Posterior cingulate gyrus (tissue), 11 donors: ENCODE measurements around the gene HOXD3.
A peak's percentile ranks its signal among the peaks of the same experiment; 100 is the strongest.

Experiments
- DNase-seq, 10 donors: peaks; one replicate each; pipeline versions ENCODE4 v3.0.0 to v3.0.0-alpha.2; 2020 to 2021; ENCODE audit warnings: mixed read lengths in 3 of 10
- intact Hi-C: fragments of 100-400 bp; cut with DNase I; formaldehyde crosslinking; loops from one replicate; pipeline ENCODE4 v1.15.1; 2023

The HOXD3 gene

DNA sequence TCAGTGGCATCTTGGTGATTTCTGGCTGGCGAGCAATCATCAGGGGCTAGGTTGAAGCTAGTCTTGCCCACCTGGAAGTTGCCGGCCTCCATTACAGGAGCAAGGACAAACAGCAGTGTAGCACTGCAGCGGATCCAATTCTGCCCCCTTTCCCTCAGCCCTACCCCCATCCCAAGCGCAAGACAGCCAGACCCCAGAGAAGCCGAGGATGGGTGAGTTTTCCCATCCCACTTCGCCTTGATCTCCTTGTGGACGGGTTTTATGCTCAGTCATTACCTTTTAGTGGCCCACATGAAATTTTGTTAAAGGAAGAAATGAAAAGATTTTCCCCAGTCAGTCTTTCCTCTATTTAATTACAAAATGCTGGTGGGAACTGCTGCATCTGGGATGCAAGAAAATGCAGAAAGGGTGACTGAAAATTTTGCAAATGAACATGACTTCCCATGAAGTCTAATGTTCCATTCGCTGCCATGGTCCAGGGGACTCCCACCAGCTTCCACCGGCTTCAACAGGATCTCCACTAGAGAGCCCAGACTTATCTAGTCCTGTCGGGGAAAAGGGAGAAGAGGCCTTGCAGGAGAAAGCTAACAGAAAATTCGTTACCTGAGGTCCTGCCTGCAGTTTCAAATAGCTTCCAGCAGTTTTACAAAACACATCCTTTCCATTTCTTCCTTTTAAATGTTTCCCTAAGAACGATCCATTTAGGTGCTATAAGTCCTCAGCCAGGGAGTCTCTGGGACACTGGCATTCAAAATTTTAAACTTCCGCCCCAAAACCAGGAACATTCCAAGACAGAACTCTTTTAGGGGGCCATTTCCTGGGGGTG lies 36.5 kb upstream of the HOXD3 start:
- intact Hi-C loops, result loop anchor here (5.0 kb wide), 1 partner anchor 1773 kb away; no protein-coding TSS in a partner anchor
- DNase-seq, result peak in 1 of 10 donors; percentile 22

DNA sequence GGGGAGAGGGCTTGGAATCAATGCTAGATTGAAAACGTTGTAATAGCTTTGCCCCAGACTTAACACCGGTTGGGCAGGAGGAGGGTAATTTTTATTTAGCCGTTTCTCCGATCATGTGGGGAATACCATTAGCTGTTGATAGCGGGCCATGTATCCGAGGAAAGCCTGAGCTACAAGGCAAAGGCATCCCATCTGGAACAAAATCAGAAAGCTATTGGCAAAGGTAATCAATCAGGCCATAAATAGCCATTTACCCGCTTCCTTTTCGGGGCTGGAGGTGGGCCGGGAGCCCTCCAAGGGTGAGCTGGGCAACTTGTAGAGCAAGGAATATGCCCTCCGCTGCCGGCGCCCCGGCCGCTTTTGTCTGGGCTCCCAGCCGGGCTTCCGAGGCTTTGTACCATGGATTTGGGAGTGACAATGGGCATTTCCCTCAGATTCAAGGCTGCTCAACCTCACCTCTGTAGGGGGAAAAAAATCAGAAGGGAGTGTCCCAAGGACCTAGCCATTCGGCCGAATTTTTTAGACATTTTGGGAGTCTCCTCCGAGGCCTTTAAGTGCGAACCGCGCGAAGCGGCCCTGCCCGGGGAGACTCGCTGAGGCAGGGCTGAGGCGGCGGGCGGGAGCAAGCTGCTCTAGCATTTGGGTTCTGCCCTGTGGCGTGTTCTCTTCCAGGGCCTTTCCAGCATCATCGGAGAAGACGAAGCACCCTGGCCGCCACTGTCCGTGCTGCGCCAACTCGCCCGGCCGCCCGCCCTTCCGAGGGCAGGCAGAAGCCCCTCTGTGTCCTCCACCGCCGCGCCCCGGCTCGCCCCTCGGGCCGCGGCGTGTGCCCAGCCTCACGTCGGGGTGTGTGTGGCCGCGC lies 35.7 kb upstream of the HOXD3 start:
- intact Hi-C loops, result loop anchor here (5.0 kb wide), 1 partner anchor 1774 kb away; no protein-coding TSS in a partner anchor
- peak in 1 of 10 donors; percentile 59 for DNase-seq

GRCh38 chr2:176122052-176122682 lies 34.9 kb upstream of the HOXD3 start:
- no peak for DNase-seq
- intact Hi-C loops, result loop anchor here (5.0 kb wide), 1 partner anchor 1775 kb away; no protein-coding TSS in a partner anchor

- intact Hi-C loops, result loop anchor here (5.0 kb wide), 1 partner anchor 1776 kb away; no protein-coding TSS in a partner anchor
Measured at GRCh38 chr2:176122683-176123410, 34.3 kb upstream of the HOXD3 start, which contains the start of gene HOXD9. HOXD9 (plus strand) TSS chr2:176122719; CDS start chr2:176122769, 50 bp downstream.

DNA sequence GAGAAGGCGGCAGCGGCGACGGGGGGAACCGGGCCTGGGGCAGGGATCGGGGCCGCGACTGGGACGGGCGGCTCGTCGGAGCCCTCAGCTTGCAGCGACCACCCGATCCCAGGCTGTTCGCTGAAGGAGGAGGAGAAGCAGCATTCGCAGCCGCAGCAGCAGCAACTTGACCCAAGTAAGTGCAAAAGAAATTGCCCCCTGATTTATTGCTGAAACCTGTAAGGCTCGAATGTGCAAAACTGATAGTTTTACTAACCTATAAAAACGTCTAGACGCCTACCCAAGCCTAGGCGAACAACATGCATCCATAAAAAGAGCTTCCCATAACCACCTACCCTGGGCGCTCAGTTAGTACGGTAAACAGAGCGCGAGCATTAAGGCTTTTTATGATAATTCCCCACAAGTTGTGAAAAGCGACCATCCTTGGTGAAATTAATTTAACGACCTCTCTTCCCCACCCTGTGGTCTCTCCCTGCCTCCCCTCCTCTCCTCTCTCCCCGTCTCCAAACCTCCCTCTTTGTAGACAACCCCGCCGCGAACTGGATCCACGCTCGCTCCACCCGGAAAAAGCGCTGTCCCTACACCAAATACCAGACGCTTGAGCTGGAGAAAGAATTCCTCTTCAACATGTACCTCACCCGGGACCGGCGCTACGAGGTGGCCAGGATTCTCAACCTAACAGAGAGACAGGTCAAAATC lies 33.5 kb upstream of the HOXD3 start:
- intact Hi-C loops, result loop anchor here (5.0 kb wide), 1 partner anchor 1776 kb away; no protein-coding TSS in a partner anchor
- DNase-seq, result peak in 1 of 10 donors; percentile 53

More at GRCh38 chr2:176122683-176123410, 34.3 kb upstream of the HOXD3 start, which contains the start of gene HOXD9:
- DNase-seq, result peak in 1 of 10 donors; percentile 77

- intact Hi-C loops, result loop anchor here (5.0 kb wide), 1 partner anchor 1777 kb away; no protein-coding TSS in a partner anchor
- DNase-seq, result peak in 1 of 10 donors; percentile 30
Measured at GRCh38 chr2:176124110-176124946, 32.8 kb upstream of the HOXD3 start.

- intact Hi-C loops, result loop anchor here (5.0 kb wide), 4 partner anchors 512 to 1778 kb away; no protein-coding TSS in a partner anchor
- DNase-seq, result peak in 1 of 10 donors; percentile 52
Measured at GRCh38 chr2:176124947-176125771, 31.9 kb upstream of the HOXD3 start.

DNA sequence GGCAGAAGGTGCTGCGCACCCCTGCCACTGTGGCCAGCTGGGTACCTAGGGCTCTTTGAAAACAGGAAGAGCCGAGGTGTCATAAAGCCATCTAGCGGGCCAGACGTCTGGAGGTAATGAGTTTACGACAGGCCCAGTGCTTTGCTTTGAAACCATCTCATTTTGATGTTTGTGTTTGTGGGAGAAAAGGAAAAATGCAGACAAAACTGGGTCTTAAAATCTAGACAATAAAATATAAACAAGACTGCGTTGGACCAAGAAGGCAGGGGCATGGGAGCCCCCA lies 31.4 kb upstream of the HOXD3 start:
- DNase-seq, result peak in 1 of 10 donors; percentile 62
- intact Hi-C loops, result loop anchor here (2.0 to 5.0 kb wide), 4 partner anchors 512 to 1022 kb away; no protein-coding TSS in a partner anchor

- intact Hi-C loops, result loop anchor here (2.0 to 5.0 kb wide), 4 partner anchors 510 to 1020 kb away; no protein-coding TSS in a partner anchor
Measured at GRCh38 chr2:176126929-176127773, 30.0 kb upstream of the HOXD3 start.

DNA sequence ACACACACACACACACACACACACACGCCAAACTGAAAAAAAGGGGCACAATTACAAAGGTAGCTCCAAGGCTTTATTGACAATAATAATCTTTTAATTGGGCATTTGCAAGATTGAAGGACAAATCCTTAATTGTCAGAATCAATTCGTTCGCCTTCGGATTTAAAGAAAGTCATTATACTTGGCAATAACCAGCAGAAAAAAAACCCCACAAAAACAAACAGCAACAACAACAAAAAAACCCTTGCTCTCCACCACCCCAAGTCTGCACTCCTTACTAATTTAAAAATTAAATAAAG lies 29.4 kb upstream of the HOXD3 start:
- intact Hi-C loops, result loop anchor here (2.0 to 5.0 kb wide), 4 partner anchors 510 to 1020 kb away; no protein-coding TSS in a partner anchor
- no peak for DNase-seq

More at GRCh38 chr2:176126929-176127773, 30.0 kb upstream of the HOXD3 start:
- peak in 7 of 10 donors; percentile 55 to 92 (median 77) for DNase-seq

DNA sequence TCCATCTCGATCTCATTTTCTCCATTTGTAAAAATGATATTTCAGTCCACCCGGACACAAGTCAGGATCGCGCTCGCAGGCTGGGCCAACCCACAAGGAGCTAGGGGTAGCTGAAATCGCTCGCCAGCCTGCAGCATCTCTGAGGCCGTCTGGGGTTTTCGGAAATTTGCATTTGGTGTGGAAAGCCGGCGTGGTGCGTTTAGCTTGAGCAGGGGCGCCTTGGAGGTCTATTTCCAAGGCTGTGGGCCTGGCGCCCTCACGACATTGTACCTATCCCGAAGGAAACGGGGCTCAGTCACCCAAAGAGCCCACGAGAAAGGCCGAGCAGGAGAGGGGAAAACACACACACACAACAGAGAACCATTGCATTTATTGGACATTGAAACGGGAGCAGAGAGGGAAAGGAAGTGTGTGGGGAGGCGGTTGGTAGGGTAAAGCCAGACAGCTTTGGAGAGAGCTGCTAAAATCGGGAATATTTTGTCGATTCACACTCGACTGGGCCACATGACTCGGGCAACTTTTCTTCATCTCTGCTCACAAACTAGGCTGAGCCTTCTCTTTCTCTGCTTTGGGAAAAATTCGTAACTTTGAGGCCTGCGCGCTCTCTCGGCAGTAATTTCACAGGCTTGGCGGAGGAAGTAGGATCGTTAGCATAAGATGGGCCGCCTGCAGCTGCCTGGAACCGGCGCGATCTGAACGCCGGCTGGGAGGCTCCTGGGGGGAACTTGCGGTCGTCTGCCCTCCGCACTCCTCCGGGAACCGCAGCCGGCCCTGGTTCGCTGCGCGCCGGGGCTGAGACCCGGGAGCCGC lies 28.7 kb upstream of the HOXD3 start:
- peak in 1 of 10 donors; percentile 62 for DNase-seq
- intact Hi-C loops, result loop anchor here (5.0 kb wide), 3 partner anchors 509 to 1019 kb away; no protein-coding TSS in a partner anchor

GRCh38 chr2:176128982-176129796 lies 27.9 kb upstream of the HOXD3 start, which contains the start of gene HOXD8:
HOXD8 (plus strand) TSS chr2:176129705; CDS start chr2:176130367, 662 bp downstream.
- peak in 1 of 10 donors; percentile 68 for DNase-seq
- intact Hi-C loops, result loop anchor here (5.0 kb wide), 3 partner anchors 508 to 1018 kb away; no protein-coding TSS in a partner anchor

DNA sequence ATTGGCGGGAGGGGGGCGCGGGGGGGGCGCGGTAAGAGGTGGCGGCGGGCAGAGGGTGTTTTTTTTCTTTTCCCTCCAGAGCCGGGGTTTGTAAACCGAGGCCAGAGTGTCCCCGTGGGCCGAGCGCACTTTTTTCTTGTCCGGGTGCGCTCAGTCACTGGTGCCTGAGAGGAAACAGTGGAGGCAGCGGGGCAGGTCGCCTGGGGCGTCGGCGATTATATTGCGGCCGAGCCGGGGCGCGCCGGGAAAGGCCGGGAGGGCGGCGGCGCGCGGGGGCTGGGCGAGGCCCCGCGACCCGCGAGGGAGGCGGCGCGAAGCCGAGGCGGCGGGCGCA lies 27.3 kb upstream of the HOXD3 start:
- DNase-seq, result no peak
- intact Hi-C loops, result loop anchor here (5.0 kb wide), 3 partner anchors 508 to 1018 kb away; no protein-coding TSS in a partner anchor
